Transverse colon (tissue), 4 donors: Measurements from ENCODE around the gene PCBP3.

Experiments
- CTCF ChIP-seq, 5 experiments: fragments of 200-600 bp in 3 of 5; fragments of 450-650 bp in 2 of 5; sonication (generic) in 3 of 5; IDR thresholded peaks; 1 replicate in 2 of 5; 2 replicates in 3 of 5; pipeline ENCODE4 v1.5.1; 2016 to 2017; ENCODE audit warnings: antibody characterized with exemption in 5 of 5, inconsistent platforms in 3 of 5, mild to moderate bottlenecking in 2 of 5, moderate library complexity in 1 of 5
- EP300 ChIP-seq: sonication (generic); formaldehyde crosslinking; IDR thresholded peaks from one replicate; pipeline ENCODE4 v1.6.1; 2017; ENCODE audit warnings: antibody characterized with exemption, low read depth
- POLR2AphosphoS5 ChIP-seq, 3 donors: sonication (generic); formaldehyde crosslinking; IDR thresholded peaks; one replicate each; pipeline ENCODE4 v1.6.1; 2016; ENCODE audit warnings: antibody characterized with exemption in 3 of 3

GRCh38 chr21:45894450-45894825, 250.9 kb downstream of the PCBP3 start:
- no peak for TF ChIP-seq EP300
- TF ChIP-seq CTCF (IDR thresholded peaks at IDR 0.05), result no peak
- no peak for TF ChIP-seq POLR2AphosphoS5 (IDR thresholded peaks at IDR 0.05)
